ENCODE measurements around the gene PWWP2B.

GRCh38 chr10:132454296-132455198, 57.5 kb downstream of the PWWP2B start:
- TF ChIP-seq POLR2AphosphoS5 (IDR thresholded peaks at IDR 0.05) = no peak
- no peak for TF ChIP-seq POLR2A (IDR thresholded peaks at IDR 0.05)
- TF ChIP-seq CTCF (IDR thresholded peaks at IDR 0.05 in 8 of 11, conservative IDR thresholded peaks at IDR 0.05 in 3 of 11) = no peak
